GM18909 (cell line): ENCODE data around the gene FLRT2.

ENCODE experiments used
- ATAC-seq: cut with Tn5 transposase; IDR thresholded peaks from one replicate; pipeline ENCODE4 v1.9.1; 2021; ENCODE audit warnings: mild to moderate bottlenecking; ENCODE audit not compliant: unreplicated experiment, poor library complexity

The FLRT2 gene

GRCh38 chr14:85529803-85530574, at the start of gene FLRT2:
TSS of gene FLRT2 (plus strand) at chr14:85530144. CDS start at chr14:85621515, 91,371 bp downstream.
- ATAC-seq: no peak

- ATAC-seq: no peak
Observed at GRCh38 chr14:85481471-85481870, 48.5 kb upstream of the FLRT2 start.

GRCh38 chr14:85482552-85482951, 47.4 kb upstream of the FLRT2 start:
- ATAC-seq: no peak

- no peak for ATAC-seq
Observed at GRCh38 chr14:85483037-85483436, 46.9 kb upstream of the FLRT2 start.

- no peak for ATAC-seq
Observed at GRCh38 chr14:85483652-85484051, 46.3 kb upstream of the FLRT2 start.

GRCh38 chr14:85487215-85487614, 42.7 kb upstream of the FLRT2 start:
- no peak for ATAC-seq

GRCh38 chr14:85501751-85502150, 28.2 kb upstream of the FLRT2 start:
- no peak for ATAC-seq

GRCh38 chr14:85508863-85509262, 21.1 kb upstream of the FLRT2 start:
- ATAC-seq: no peak

GRCh38 chr14:85512451-85512850, 17.5 kb upstream of the FLRT2 start:
- no peak for ATAC-seq

GRCh38 chr14:85514487-85514886, 15.5 kb upstream of the FLRT2 start:
- ATAC-seq: no peak

GRCh38 chr14:85516239-85517113, 13.5 kb upstream of the FLRT2 start:
- no peak for ATAC-seq

- no peak for ATAC-seq
Observed at GRCh38 chr14:85517114-85517688, 12.7 kb upstream of the FLRT2 start.

GRCh38 chr14:85519661-85520305, 10.2 kb upstream of the FLRT2 start:
- ATAC-seq: no peak

GRCh38 chr14:85520581-85520980, 9.4 kb upstream of the FLRT2 start:
- no peak for ATAC-seq

GRCh38 chr14:85523624-85524023, 6.3 kb upstream of the FLRT2 start:
- ATAC-seq: no peak

- ATAC-seq: no peak
Observed at GRCh38 chr14:85527006-85527405, 2.9 kb upstream of the FLRT2 start.

GRCh38 chr14:85527445-85528035, 2.4 kb upstream of the FLRT2 start:
- ATAC-seq: no peak

GRCh38 chr14:85528080-85528896, 1.7 kb upstream of the FLRT2 start:
- ATAC-seq: no peak

- ATAC-seq: no peak
Observed at GRCh38 chr14:85528897-85529631, 880 bp upstream of the FLRT2 start.
